NCI-H1694 treated with DMSO at 0.1 percent for 48 hours (cell line): ENCODE results near the gene STOX1.
"Not testable (repeated sequence)": the region's sequence is repeated elsewhere in the genome, so short reads cannot be mapped to it uniquely, and the experiment has no call there.

Source experiments
- DNase-seq: peaks from one replicate; lab custom pipeline; 2025; lab: John Stamatoyannopoulos, UW

The STOX1 gene

DNA sequence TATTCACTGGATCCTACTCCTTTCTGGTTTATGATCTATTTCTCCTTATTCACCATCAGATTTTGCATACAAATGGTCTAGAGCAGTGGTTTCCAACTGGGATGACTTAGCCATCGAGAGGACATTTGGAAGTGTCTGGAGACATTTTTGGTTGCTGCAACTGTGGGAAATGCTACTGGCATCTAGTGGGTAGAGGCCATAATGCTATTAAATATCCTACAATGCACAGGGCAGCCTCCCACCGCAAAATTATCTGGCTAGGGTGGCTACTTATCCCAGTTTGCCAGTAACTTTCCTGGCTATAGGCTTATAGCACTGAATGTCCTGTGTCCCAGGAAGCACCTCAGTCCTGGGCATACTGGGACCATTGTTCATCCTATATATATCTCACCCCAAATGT is 52.3 kb downstream of the STOX1 start:
- DNase-seq, result no peak

DNA sequence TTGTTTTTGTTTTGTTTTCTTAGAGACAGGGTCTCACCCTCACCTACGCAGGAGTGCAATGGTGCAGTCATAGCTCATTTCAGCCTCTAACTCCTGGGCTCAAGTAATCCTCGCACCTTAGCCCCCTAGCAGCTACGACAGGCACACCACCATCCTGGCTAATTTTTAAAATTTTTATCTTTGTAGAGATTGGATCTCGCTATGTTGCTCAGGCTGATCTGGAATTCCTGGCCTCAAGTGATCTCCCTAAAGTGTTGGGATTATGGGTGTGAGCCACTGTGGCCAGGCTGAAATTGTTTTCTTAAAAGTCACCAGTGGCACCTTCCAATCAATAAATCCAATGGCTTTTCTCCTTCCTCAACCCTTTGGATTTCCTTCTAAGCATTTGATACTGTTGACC is 52.9 kb downstream of the STOX1 start:
- DNase-seq, result no peak

DNA sequence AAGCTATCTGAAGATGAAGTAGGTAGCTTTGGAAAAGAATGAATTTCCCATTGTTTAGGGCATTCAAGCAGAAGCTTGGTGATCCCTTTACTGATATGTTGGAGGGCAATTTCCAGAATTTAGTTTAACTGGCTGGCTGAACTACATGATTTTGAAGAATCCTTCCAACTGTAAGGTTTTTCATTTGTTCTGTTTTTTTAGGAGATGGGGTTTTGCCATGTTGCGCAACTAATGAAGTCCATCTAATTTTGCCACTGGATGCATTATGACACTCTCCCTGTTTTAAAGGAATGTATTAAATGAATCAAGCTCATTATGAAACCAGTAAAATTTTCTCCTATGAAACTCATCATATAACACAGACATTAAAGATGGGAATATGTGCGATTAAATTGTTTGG is 67.7 kb downstream of the STOX1 start:
- DNase-seq, result no peak

DNA sequence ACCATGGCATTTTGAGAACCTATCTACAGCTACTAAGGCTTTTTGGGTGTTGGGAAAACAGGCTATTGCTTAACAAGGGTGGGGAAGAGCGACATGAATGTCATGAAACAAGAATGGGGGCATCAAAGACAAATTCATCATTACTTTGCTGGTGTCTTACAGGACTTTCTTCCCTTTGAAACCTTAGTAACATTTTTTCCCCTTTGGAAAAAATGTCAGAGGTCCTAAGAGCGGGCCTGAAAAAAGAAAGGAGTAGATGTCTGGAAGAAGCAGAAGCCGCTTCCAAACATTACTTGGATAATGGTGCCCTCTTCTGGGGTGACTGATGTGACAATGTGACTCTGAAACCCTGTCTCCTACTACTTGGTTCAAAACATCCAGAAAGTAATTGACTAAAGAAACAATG is 70.0 kb downstream of the STOX1 start:
- DNase-seq, result peak; percentile 65

DNA sequence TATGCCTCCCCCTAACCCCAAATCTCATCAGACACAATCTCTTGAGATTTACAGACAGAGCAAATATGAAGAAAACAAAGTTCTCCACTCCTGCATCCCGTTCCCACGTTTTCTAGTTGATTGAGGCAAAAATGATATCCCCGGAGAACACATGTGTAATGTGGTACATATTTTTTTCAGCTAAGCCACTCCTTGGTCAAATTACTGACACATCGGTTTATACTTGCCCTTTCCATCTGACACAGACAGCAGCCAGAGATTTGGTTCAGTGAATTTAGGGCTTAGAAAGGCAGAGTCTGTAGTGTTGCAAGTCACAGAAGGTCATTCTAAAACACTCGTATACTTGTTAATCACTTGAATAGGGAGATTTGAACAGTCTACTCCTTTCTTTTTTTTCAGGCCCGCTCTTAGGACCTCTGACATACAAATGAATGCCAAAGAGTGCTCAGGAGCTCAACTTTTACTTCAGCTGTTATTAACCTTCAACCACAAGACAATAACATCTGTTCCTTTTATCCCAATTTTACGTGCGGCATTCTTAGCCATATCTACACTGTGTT is 71.9 kb downstream of the STOX1 start:
- DNase-seq, result no peak

DNA sequence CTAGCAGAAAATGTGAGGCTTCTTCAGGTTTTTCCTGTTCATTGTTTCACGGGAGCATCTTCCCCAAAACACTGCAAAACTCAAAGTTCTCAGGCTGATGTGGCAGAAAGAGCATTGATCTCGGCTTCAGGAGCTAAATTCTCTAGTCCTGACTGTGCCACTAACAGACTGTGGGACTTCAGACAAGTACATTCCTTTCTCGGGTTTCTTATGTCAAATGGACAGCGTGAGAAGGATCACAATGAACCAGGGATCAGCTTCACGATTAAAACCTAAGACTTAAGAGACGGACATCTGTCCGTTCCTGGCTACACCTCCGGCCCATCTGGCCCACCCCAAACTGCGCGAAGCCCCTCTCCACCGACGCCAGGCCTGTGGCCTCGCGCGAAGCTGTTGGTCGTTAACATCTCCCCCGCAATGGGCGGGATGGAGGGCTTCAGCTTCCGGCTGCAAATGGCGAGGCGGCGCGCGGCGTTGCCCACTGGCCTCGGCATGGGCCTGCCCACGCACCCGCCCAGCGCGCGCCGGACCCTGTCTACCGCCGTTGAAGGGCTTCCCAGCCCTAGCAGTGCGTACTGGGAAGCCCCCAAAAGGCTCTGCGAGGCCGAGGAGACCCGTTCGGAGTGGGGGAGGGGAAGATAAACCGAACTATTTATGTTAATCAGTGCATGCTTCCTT is 73.2 kb downstream of the STOX1 start:
- DNase-seq, result peak; percentile 63

DNA sequence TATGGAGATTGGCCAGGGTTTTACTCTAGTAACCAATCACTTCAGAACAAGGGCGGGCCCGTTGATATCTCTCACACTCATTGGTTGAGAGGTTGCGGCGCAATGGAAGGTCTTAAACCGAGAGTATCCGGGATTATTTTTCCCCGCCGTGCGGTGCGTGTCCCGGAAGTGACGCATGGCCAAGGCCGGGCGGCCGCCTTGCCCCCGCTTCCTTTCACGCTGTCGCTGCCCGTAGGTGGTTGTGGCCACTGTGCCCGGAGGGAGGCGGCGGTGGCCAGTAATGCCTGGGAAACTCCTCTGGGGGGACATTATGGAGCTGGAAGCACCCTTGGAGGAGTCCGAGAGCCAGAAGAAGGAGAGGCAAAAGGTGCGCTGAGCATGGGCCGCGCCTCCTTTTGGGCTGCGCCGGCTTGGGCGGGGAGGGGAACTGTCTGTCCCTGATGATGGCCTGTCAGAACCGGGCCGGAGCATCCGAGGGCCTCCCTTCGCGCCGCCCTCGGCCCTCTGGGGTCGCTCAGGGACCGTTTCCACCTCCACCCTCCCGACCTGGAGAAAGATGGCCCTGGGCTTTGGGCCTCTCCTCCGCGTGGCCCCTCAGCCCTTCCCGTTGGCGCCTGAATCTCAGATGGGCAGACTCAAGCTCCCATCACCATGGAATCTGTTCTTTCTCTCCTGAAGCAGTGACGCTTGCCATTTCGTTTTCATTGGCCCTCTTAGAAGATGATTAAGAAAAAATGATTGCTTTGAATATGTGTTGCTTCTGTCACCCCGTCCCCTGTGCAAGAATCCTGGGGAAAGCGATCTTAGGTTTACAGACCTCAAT is 74.0 kb downstream of the STOX1 start, which contains the start of gene DDX50:
DDX50 (plus strand) TSS at position 211 of the 823 bp plus-strand sequence; CDS start at position 281, 70 bp downstream.
- peak; percentile 98 for DNase-seq

DNA sequence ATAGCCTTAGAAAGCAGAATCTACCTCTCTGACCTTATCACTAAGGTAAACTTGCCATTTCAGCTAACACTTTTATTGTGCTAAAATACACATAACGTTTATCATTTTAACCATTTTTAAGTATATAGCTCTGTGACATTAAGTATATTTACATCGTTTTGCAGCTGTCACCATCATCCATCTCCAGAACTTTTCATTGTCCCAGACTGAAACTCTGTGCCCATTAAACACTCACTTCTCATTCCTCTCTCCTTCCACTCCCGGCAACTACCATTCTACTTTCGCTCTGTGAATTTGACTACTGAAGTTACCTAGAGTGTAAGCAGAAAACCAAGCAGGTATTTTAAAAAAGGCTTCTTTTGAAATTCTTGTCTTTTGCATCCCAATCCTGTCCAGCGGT is 75.1 kb downstream of the STOX1 start:
- no peak for DNase-seq

DNA sequence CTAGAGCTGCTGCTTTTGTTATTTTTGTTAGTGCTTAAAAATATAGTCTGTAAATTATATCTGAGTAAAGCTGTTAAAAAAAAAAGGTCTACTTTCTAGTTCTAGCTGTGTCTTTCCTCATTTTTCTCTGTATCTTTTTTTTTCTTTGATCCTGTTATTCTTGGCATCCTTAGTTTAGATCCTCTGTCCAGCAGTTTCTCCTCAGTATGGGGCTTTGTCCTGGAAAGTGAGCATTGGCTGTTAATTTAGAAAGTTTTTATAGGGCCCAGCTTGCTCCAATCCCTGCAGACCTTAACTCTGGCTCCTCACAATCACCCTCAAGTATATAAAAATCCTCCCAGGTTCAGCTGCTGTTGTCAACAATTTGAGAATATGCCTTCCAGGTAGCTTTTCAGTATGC is 97.3 kb downstream of the STOX1 start:
- no peak for DNase-seq

DNA sequence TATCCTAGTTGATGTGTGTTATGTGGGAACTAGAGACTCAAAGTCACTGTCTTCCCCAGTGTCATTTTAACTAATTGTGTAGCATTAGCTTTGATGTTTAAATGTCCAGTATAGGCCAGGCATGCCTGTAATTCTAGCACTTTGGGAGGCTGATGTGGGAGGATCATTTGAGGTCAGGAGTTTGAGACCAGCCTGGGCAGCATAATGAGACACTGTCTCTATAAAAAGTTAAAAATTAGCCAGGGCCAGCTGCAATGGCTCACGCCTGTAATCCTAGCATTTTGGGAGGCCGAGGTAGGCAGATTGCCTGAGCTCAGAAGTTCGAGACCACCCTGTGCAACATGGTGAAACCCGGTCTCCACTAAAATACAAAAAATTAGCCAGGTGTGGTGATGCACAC is 98.2 kb downstream of the STOX1 start:
- no peak for DNase-seq

DNA sequence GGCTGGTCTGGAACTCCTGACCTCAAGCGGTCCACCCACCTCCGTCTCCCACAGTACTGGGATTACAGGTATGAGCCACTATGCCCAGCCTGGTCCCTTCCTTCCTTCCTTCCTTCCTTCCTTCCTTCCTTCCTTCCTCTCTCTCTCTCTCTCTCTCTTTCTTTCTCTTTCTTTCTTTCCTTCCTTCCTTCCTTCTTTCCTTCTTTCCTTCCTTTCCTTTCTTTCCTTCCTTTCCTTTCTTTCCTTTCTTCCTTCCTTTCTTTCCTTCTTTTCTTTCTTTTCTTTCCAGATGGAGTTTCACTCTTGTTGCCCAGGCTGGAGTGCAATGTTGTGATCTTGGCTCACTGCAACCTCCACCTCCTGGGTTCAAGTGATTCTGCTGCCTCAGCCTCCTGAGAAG is 101.8 kb downstream of the STOX1 start:
- not testable (repeated sequence) for DNase-seq

DNA sequence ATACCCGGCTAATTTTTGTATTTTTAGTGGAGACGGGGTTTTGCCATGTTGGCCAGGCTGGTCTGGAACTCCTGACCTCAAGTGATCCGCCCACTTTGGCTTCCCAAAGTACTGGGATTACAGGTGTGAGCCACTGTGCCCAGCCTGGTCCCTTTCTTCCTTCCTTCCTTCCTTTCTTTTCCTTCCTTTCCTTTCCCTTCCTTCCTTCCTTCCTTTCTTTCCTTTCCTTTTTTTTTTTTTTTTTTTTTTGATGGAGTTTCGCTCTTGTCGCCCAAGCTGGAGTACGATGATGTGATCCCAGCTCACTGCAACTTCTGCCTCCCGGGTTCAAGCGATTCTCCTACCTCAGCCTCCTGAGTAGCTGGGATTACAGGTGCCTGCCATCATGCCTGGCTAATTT is 102.6 kb downstream of the STOX1 start:
- DNase-seq, result not testable (repeated sequence)

DNA sequence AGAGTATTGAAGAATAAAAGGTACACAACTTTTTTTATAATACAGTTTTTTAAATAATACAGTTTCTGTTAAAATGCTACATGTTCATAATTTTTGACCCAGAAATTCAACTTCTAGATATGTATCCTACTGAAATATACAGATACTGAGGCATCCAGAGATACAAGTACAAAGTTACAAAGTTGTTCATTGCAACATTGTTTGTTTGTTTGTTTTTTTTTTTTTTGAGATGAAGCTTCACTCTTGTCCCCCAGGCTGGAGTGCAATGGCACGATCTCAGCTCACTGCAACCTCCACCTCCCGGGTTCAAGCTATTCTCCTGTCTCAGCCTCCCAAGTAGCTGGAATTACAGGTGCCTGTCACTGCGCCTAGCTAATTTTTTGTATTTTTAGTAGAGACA is 105.5 kb downstream of the STOX1 start:
- DNase-seq, result not testable (repeated sequence)

DNA sequence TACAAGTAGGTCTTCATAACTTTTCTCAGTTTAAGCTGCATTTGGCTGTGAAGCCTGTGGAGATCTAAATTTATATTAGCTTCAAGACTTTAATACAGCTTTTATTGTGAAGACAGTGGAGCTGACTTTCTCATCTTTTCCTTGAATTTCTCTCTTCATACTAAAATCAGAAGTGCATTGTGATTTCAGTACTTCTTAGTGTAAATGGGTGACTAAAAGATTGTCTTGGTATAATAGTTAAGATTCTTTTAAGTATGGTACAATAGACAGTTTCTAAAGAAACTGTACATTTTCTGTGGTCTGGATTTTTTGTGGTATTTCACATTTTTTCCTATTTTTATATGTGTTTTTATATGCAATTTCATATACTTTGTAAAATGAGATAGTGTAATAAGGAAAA is 107.7 kb downstream of the STOX1 start:
- no peak for DNase-seq

DNA sequence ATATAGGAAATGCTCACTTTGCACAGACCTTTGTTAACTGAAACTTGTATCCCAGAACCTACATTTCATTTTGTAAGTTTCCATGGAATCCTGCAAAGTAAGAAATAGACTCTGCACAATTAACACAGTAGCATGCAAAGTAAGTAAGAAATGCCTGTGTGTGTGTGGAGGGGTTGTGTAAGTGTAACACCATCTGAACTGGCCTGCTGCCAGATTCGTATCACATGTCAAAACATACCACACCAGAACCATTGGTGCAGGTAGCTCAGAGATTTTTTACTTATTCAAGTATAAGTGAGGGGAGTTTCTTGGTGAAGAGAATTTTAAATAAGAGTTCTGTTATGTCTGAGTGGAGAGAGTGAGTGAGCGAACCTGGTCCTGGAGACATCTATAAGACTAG is 110.8 kb downstream of the STOX1 start:
- no peak for DNase-seq

DNA sequence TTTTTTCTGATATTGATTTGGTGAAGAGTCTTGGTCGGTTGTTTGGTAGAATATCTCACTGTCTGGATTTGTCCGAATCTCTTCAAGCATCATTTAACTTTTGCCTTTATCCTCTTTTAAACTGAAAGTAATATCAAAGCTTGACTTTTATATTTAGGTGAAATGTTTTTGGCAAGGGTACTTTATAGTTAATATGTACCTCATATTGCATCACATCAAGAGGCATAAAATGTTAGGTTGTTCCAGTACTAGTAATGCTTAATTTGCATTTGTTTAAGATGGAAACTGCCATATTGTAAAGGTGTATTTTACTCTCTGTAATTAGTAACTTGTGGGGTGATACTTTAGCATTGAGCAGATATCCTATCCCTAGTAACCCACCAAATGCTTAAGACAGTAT is 111.6 kb downstream of the STOX1 start:
- DNase-seq, result no peak

DNA sequence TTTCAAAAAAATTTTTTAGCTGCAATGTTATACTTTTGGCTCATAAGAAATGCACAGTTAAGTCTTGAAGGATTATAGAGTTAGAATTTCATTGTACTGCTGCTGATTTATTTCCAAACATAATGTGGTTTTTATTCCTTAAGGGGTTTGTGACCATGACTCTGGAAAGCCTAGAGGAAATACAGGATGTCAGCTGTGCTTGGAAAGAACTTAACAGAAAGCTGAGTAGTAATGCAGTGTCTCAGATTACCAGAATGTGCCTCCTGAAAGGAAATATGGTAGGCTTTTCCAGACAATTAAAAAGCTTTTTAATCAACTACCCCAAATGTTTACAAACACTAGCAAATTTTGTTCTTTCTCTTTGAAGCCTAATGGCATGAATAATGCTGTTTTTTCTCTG is 113.6 kb downstream of the STOX1 start:
- DNase-seq, result not testable (repeated sequence)
